SW 1271 (cell line): ENCODE data around the gene CDC14B.
"Not testable (repeated sequence)": the region's sequence is repeated elsewhere in the genome, so short reads cannot be mapped to it uniquely, and the experiment has no call there.

ENCODE experiments used
- DNase-seq, 2 experiments: peaks; one replicate each; lab custom pipeline; 2025; lab: John Stamatoyannopoulos, UW

The CDC14B gene

GRCh38 chr9:96587338-96588315, 32.0 kb downstream of the CDC14B start:
- no peak for DNase-seq

DNA sequence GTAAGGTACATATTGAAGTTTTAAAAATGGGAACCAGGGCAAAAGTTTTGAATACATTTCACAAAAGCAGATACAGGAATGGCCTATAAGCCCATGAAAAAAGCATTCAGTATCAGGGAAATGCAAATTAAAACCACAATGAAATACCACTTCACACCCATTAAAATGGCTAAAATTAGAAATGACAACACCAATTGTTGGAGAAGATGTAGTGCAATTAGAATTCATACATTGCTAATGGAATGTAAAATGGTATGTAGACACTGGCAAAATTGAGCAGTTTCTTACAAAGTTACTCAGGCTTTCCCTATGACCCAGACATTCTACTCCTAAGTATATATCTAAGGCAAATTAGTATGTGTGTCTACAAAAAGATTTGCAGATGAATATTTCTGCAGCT, 34.2 kb downstream of the CDC14B start:
- DNase-seq, result no peak

GRCh38 chr9:96582199-96582598, 37.4 kb downstream of the CDC14B start:
- not testable (repeated sequence) for DNase-seq

DNA sequence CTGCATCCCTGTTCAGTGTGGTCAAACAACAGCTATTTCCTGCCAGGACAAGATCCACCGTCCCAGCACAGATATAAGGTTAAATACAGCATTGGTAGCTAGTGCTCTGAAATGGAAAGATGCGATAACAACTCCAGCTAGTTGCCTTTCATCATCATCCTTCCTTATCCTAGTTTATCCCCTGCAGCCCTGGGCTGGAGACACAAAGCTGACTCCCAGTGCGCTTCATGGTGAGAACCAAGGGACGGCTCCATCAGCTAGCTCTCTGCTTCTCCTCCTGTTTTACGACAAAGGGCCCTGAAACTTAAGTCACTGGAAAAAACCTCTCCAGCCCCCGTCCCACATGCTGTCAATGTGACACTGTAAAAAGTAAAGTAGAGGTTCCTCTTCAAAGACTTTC, 37.9 kb downstream of the CDC14B start:
- DNase-seq, result no peak

- DNase-seq, result no peak
These were observed 38.3 kb downstream of the CDC14B start for GRCh38 chr9:96581301-96581700.

GRCh38 chr9:96574931-96575351, 44.7 kb downstream of the CDC14B start:
- DNase-seq, result no peak

DNA sequence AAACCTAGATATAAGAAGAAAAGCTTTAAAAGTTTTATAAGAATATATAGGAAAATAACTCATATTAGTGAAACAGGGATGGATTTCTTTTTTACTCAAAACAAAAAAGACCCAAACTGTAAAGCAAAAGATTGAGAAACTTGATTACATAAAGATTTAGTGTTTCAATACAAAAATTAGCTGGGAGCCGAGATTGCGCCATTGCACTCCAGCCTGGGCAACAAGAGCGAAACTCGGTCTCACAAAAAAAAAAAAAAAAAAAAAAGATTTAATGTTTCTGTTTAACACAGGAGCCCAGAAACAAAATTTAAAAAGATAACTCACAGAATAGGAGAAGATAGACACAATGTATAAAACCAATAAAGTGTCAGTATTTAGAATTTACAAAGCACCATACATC, 45.2 kb downstream of the CDC14B start:
- no peak for DNase-seq

DNA sequence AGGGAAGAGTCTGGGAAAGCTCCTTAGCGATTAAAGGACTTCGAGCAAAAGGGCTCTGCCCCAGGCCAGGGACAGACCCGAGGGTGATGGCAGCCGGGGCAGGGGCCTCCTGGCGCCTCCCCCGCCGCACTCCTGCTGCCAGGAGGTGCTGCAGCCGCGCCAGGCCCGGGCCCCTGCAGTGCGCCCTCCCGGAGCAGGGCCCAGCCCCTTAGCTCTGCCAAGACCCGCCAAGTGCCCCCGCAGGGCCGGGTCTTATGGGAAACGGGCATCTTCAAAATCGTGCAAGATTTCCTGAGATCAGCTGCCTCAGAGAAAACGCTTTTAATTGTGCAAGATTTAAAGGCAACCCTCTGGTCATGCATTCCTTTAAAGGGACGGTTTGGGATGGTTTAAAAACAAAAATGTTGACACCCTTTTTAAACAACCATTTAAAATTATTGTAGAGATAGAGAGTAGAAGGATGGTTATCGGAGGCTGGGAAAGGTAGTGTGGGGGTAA, 52.4 kb downstream of the CDC14B start:
- peak in 1 of 2 experiments; percentile 54 for DNase-seq

- DNase-seq, result peak; percentile 29 to 69
These were observed 53.0 kb downstream of the CDC14B start for GRCh38 chr9:96566498-96567202.

GRCh38 chr9:96565671-96566497, 53.8 kb downstream of the CDC14B start:
- DNase-seq, result no peak

DNA sequence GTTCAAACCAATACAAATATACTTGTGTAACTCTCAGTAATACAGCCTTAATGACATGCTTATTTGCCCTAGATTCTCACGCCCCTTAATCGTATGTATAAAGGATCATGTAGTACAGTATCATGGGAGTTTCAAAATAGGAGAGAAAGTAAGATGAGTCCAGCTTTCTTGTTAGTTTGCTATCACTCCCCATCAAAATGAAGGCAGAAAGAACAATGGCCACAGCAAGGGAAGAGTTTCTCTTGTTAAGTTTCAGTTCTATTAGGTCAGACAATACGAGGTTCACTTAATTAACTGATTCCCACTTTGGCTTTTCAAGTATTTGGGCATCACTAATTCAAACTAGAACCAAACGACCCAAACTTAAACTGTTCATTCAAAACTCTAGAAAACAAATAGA, 55.4 kb downstream of the CDC14B start:
- no peak for DNase-seq

- DNase-seq, result no peak
These were observed 60.2 kb downstream of the CDC14B start for GRCh38 chr9:96559339-96559943.

DNA sequence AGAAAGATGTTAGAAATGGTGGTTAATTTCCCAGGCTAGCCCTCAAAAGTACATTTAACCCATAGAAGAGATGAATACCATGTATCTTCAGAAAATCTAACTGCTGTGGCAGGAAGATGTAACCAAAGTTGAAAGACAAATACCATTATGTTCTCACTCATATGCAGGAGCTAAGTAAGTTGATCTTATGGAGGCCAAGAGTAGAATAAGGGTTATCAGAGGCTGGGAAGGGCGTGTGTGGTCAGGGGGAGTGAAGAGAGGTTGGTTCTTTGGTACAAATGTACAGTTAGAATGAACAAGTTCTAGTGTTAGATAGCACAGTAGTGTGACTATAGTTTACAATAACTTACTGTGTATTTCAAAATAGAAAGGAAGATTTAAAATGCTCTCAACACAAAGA, 61.7 kb downstream of the CDC14B start:
- DNase-seq, result no peak

DNA sequence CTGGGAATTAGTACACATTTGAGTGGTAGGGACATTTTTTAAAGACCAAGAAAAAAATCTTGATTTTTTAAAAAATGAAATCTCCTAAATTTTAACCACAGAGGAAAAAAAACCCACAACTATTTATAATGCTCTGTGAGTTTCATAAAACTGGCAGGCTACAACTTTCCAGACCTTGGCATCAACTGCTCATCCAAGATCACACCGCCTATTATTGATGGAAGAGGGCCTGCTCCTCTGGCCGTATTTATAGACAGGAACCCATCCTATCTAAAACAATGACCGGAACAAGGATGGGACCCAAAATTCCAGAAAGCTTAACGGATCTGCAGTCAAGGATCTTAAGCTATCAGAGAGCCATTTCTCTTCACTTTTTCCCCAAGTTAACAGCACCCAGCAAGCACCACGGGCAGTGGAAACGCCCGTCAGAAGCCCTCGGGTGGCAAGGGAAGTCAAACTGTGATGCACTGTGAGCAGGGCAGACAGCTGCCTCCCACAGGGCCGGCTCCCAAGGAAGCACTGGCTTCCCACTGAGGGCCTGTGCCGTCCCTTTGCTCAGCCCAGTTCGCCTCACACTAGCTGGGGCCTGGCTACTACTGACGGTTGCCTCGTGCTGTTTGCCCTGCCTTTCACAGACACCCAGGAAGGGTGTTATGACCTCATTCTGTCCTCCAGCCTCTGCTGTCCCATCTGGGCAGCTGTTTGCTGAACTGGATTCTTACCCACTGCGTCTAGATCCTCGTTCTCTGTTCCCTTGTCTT, 62.8 kb downstream of the CDC14B start:
- DNase-seq, result no peak

DNA sequence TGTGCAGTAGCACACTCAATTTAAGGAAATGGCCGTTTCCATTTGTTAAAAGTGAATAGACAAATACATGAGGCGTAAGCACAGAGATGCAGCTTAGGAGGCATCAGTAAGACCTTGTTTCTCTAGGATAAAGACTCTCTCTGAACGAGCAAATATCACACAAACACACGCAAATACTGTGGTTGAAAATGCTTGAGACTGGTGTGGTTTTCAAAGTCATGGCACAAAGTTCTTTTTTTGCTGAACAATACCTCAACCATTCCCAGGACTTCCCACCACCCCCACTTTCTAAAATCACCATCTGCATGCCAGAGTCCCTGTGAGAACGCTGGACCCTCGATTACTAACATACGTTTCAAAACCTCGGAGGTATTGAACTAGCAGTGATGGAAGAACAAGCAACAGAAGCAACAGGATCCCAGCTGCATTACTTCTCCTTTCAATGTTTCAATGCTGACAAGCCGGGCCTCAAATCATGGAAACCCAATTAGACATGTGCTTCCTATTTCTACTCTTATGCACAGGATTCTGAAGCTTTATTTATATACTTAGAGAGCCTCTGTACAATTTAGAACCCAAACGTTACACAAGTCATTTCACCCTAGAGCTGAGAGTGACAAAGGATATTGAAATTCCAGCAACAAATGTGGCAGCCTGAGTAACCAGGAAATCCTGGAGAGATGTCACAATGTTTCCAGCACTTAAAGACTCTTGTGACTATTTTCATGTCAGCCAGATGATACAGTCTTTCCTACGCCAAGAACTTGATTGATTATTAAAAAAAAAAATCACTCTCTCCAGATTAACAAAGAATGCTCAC, 63.9 kb downstream of the CDC14B start:
- no peak for DNase-seq

DNA sequence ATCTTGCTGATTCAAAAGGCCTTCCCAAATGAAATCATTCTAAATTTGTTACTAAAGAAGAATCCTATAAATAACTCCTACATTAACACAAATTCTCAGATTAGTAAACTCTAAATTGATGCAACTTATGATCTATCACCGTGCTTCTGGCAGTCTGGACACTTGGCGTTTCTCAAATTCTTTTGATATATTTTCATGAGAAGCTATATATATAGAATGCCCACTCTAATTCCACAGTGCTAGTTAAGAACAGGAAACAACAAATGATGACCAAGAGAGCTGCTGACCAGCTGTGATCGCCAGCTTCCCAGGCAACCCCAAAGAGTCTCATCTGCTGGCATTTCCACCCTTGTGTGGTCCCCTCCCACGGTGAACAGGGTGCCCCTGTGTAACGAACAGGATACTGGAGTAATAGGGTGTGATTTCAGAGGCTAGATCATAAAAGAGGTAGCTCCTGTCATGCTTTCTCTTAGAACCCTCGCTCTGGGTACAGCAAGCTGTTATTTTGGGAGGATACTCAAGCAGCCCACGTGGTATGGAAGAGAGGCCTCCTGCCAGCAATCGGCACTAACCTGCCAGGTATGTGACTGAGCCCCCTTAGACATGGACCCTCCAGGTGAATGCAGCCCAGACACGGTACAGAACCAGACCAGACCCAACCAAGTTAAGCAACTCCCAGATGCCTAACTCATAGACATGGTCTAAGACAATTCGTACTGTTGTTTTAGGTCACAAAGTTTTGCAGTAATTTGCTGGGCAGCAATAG, 64.7 kb downstream of the CDC14B start:
- DNase-seq, result no peak

- DNase-seq, result no peak
These were observed 65.3 kb downstream of the CDC14B start for GRCh38 chr9:96554326-96554725.

GRCh38 chr9:96553070-96553469, 66.6 kb downstream of the CDC14B start:
- DNase-seq, result no peak

GRCh38 chr9:96551403-96551802, 68.2 kb downstream of the CDC14B start:
- no peak for DNase-seq
